ENCODE measurements around the gene PSMA5. TPM values are rescaled to one million over a fixed set of nuclear protein-coding genes. Genes with fewer than 3 reads are reported as not detected.
A peak's percentile ranks its signal among the peaks of the same experiment; 100 is the strongest.

The PSMA5 gene
- total and polyA plus RNA-seq, 10 of the 15 experiments (the other 5 are each of a cell fraction or from before 2014, with no cell fraction given) = 58.7 to 271 (median 187) TPM

DNA sequence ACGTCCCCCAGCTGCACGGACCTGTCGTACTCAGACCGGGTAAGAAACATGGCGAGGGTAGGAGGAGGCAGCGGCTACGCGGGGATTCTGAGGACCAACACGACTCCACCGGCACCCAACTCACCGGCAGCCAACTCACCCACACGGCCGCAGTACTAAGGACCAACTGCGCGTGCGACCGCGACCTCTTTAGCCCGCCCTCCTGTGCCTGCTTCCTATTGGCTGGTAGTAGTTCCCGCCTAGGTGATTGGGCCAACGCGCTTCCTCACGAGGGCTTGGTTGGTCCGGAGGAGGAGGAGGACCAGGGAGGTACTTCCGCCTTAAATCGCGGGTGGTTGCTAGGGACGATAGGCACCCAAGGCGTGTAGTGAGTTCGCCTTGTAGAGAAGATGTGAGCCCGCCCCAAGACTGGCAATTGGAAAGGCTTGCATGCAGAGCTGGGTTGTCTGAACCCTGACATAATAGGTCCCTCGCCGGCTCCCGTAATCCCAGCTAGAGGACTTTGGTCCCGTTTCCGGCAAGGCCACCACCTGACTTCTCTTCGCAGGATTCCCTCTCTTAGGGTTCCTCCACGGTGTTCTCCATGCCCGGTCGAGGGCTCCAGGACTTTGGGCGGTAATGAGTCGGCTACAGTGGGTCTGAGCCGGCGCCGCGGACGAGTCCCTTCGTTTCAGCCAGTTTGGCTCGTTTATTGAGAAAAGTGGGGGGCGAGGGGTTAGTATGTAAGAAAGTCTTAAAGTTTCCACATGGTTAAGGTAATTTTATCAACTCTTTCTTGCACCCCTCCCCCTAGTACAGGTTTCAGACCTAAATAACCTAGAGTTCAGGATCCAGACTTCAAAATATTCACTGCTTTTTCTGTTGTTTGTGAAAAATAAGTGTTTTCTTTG is at the start of gene PSMA5 (continued):
- TF ChIP-seq, protein P1, sequence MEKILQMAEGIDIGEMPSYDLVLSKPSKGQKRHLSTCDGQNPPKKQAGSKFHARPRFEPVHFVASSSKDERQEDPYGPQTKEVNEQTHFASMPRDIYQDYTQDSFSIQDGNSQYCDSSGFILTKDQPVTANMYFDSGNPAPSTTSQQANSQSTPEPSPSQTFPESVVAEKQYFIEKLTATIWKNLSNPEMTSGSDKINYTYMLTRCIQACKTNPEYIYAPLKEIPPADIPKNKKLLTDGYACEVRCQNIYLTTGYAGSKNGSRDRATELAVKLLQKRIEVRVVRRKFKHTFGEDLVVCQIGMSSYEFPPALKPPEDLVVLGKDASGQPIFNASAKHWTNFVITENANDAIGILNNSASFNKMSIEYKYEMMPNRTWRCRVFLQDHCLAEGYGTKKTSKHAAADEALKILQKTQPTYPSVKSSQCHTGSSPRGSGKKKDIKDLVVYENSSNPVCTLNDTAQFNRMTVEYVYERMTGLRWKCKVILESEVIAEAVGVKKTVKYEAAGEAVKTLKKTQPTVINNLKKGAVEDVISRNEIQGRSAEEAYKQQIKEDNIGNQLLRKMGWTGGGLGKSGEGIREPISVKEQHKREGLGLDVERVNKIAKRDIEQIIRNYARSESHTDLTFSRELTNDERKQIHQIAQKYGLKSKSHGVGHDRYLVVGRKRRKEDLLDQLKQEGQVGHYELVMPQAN (conservative IDR thresholded peaks at IDR 0.05) = peak; percentile 64
- no peak for TF ChIP-seq GATAD2B (conservative IDR thresholded peaks at IDR 0.05; ENCODE audit: low read depth)
- peak; percentile 92 for TF ChIP-seq NR2C1 (IDR thresholded peaks at IDR 0.05)
- no peak for TF ChIP-seq SKIL (IDR thresholded peaks at IDR 0.05; ENCODE audit: low read depth, poor library complexity, severe bottlenecking)
- TF ChIP-seq, protein P2, sequence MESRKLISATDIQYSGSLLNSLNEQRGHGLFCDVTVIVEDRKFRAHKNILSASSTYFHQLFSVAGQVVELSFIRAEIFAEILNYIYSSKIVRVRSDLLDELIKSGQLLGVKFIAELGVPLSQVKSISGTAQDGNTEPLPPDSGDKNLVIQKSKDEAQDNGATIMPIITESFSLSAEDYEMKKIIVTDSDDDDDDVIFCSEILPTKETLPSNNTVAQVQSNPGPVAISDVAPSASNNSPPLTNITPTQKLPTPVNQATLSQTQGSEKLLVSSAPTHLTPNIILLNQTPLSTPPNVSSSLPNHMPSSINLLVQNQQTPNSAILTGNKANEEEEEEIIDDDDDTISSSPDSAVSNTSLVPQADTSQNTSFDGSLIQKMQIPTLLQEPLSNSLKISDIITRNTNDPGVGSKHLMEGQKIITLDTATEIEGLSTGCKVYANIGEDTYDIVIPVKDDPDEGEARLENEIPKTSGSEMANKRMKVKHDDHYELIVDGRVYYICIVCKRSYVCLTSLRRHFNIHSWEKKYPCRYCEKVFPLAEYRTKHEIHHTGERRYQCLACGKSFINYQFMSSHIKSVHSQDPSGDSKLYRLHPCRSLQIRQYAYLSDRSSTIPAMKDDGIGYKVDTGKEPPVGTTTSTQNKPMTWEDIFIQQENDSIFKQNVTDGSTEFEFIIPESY (IDR thresholded peaks at IDR 0.05) = no peak
- peak; percentile 83; the same call in 1 of the 2 replicates for TF ChIP-seq POLR2AphosphoS2 (IDR thresholded peaks at IDR 0.05; ENCODE audit: low read depth, low read length)
- TF ChIP-seq EP300 (IDR thresholded peaks at IDR 0.05; ENCODE audit: borderline replicate concordance in 1 of 2, control insufficient read depth in 1 of 2, low read depth in 2 of 2, low read length in 2 of 2) = peak in 1 of 2 experiments; percentile 47; a peak in 1 of 4 replicates
- TF ChIP-seq IRF4 (IDR thresholded peaks at IDR 0.05; ENCODE audit: low read depth, low read length) = no peak
- no peak for TF ChIP-seq STAT1 (conservative IDR thresholded peaks at IDR 0.05)
- peak; percentile 24 for TF ChIP-seq ZNF687 (IDR thresholded peaks at IDR 0.05)
- TF ChIP-seq, protein P3, sequence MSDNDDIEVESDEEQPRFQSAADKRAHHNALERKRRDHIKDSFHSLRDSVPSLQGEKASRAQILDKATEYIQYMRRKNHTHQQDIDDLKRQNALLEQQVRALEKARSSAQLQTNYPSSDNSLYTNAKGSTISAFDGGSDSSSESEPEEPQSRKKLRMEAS (IDR thresholded peaks at IDR 0.05; ENCODE audit: low read depth, low read length) = peak; percentile 52
- TF ChIP-seq, protein P4, sequence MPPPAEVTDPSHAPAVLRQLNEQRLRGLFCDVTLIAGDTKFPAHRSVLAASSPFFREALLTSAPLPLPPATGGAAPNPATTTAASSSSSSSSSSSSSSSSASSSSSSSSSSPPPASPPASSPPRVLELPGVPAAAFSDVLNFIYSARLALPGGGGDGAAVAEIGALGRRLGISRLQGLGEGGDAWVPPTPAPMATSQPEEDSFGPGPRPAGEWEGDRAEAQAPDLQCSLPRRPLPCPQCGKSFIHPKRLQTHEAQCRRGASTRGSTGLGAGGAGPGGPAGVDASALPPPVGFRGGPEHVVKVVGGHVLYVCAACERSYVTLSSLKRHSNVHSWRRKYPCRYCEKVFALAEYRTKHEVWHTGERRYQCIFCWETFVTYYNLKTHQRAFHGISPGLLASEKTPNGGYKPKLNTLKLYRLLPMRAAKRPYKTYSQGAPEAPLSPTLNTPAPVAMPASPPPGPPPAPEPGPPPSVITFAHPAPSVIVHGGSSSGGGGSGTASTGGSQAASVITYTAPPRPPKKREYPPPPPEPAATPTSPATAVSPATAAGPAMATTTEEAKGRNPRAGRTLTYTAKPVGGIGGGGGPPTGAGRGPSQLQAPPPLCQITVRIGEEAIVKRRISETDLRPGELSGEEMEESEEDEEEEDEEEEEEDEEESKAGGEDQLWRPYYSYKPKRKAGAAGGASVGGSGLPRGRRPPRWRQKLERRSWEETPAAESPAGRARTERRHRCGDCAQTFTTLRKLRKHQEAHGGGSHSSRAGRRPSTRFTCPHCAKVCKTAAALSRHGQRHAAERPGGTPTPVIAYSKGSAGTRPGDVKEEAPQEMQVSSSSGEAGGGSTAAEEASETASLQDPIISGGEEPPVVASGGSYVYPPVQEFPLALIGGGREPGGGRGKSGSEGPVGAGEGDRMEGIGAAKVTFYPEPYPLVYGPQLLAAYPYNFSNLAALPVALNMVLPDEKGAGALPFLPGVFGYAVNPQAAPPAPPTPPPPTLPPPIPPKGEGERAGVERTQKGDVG (CRISPR knock-in tag; IDR thresholded peaks at IDR 0.05) = no peak
- TF ChIP-seq SMAD5 (IDR thresholded peaks at IDR 0.05; ENCODE audit: low read depth) = peak; percentile 93
